Naive B cell (primary cell): ENCODE results near the gene AMHR2. TPM values are rescaled to one million over a fixed set of nuclear protein-coding genes. Genes with fewer than 3 reads are reported as not detected.

Source experiments
- ATAC-seq, 2 donors: fragments of 150-1000 bp; cut with Tn5 transposase; 2 replicates each; pipeline ENCODE4 v1.10.0; 2021; ENCODE audit warnings: low read depth in 2 of 2, mild to moderate bottlenecking in 2 of 2, moderate library complexity in 2 of 2
- DNase-seq: peaks from one replicate; pipeline ENCODE4 v3.0.0; 2022
- H3K27ac Mint-ChIP-seq, 6 donors: one replicate each; pipeline ENCODE4 v1.8.0; 2020 to 2022; ENCODE audit warnings: mild to moderate bottlenecking in 6 of 6, mixed read lengths in 6 of 6, moderate library complexity in 5 of 6, inconsistent platforms in 2 of 6
- H3K27me3 Mint-ChIP-seq, 3 donors: one replicate each; pipeline ENCODE4 v1.8.0; 2021 to 2022; ENCODE audit warnings: mixed read lengths in 3 of 3, mild to moderate bottlenecking in 1 of 3
- H3K36me3 Mint-ChIP-seq, 2 donors: one replicate each; pipeline ENCODE4 v1.8.0; 2020 to 2022; ENCODE audit warnings: mixed read lengths in 2 of 2, inconsistent platforms in 1 of 2, mild to moderate bottlenecking in 1 of 2
- H3K4me1 Mint-ChIP-seq, 3 donors: one replicate each; pipeline ENCODE4 v1.8.0; 2020 to 2022; ENCODE audit warnings: mixed read lengths in 3 of 3, inconsistent platforms in 1 of 3, mild to moderate bottlenecking in 1 of 3, moderate library complexity in 1 of 3
- H3K4me3 Mint-ChIP-seq, 8 donors: one replicate each; pipeline ENCODE4 v1.8.0; 2020 to 2022; ENCODE audit warnings: mild to moderate bottlenecking in 8 of 8, mixed read lengths in 8 of 8, moderate library complexity in 8 of 8, inconsistent platforms in 2 of 8
- H3K9me3 Mint-ChIP-seq, 7 donors: one replicate each; pipeline ENCODE4 v1.8.0; 2020 to 2022; ENCODE audit warnings: mixed read lengths in 7 of 7, mild to moderate bottlenecking in 5 of 7, inconsistent platforms in 2 of 7, moderate library complexity in 1 of 7
- polyA plus RNA-seq, 6 donors: library from polyadenylated mRNA; unstranded; fragments of 300-500 nt; fragmentation: Illumina TruSeq; gene quantifications; one replicate each; pipeline ENCODE4 v1.2.3, GENCODE V29; 2021; ENCODE audit warnings: low read depth in 6 of 6

Gene AMHR2
- polyA plus RNA-seq, 6 donors from 2014 or later: not detected

GRCh38 chr12:53450936-53451335 is 27.3 kb downstream of the AMHR2 start:
- H3K36me3 Mint-ChIP-seq: peaks cover 8 to 13% of the 10 kb centered on the region in 2 donors
- H3K27me3 Mint-ChIP-seq: no peaks in the 10 kb centered on the region
- H3K4me1 Mint-ChIP-seq: peaks cover 32 to 46% (median 41%) of the 10 kb centered on the region in 3 donors
- ATAC-seq: no peak
- no peaks in the 10 kb centered on the region for H3K9me3 Mint-ChIP-seq
- no peak for DNase-seq
- no peak overlapping the region for H3K27ac Mint-ChIP-seq
- H3K4me3 Mint-ChIP-seq: no peak overlapping the region

GRCh38 chr12:53451661-53452158 is 28.1 kb downstream of the AMHR2 start, which contains the start of gene PCBP2:
PCBP2 (plus strand) TSS chr12:53452102; CDS start chr12:53454801, 2,699 bp downstream.
- no peaks in the 10 kb centered on the region for H3K9me3 Mint-ChIP-seq
- H3K36me3 Mint-ChIP-seq: peaks cover 8 to 13% of the 10 kb centered on the region in 2 donors
- H3K4me3 Mint-ChIP-seq: peak within 1 kb of the TSS; percentile 53 to 100 (median 98)
- peak within 1 kb of the TSS; percentile 95 to 100 (median 98) for H3K27ac Mint-ChIP-seq
- H3K27me3 Mint-ChIP-seq: no peaks in the 10 kb centered on the region
- peaks cover 30 to 39% (median 33%) of the 10 kb centered on the region in 3 donors for H3K4me1 Mint-ChIP-seq
- ATAC-seq (peak; percentile 94 to 95), DNase-seq (peak; percentile 98)

GRCh38 chr12:53452159-53453077 is 28.8 kb downstream of the AMHR2 start:
- Mint-ChIP-seq H3K27me3 (no peaks in the 10 kb centered on the region), H3K4me1 (peaks cover 30 to 38% (median 33%) of the 10 kb centered on the region in 3 donors), H3K27ac (peak overlapping the region; percentile 95 to 100 (median 98)), H3K4me3 (peak overlapping the region; percentile 53 to 100 (median 98)), H3K9me3 (no peaks in the 10 kb centered on the region), H3K36me3 (peaks cover 8 to 13% of the 10 kb centered on the region in 2 donors)
- ATAC-seq: peak; percentile 29 to 32
- peak; percentile 76 for DNase-seq

- peak overlapping the region in 6 of 8 donors; percentile 35 to 99 (median 96) for H3K4me3 Mint-ChIP-seq
- no peaks in the 10 kb centered on the region for H3K9me3 Mint-ChIP-seq
- no peaks in the 10 kb centered on the region for H3K27me3 Mint-ChIP-seq
- ATAC-seq (no peak), DNase-seq (no peak)
- peaks cover 4 to 16% of the 10 kb centered on the region in 2 donors for H3K36me3 Mint-ChIP-seq
- peak overlapping the region in 2 of 6 donors; percentile 84 to 97 for H3K27ac Mint-ChIP-seq
- H3K4me1 Mint-ChIP-seq: peaks cover 30 to 38% (median 31%) of the 10 kb centered on the region in 3 donors
Observed at GRCh38 chr12:53453953-53454640, 30.4 kb downstream of the AMHR2 start.

GRCh38 chr12:53454707-53455106 is 31.1 kb downstream of the AMHR2 start:
- no peaks in the 10 kb centered on the region for H3K27me3 Mint-ChIP-seq
- H3K4me1 Mint-ChIP-seq: peaks cover 30 to 38% (median 34%) of the 10 kb centered on the region in 3 donors
- ATAC-seq (no peak), DNase-seq (no peak)
- H3K9me3 Mint-ChIP-seq: no peaks in the 10 kb centered on the region
- peak overlapping the region in 2 of 6 donors; percentile 40 to 84 for H3K27ac Mint-ChIP-seq
- H3K4me3 Mint-ChIP-seq: peak overlapping the region in 3 of 8 donors; percentile 7 to 53 (median 44)
- H3K36me3 Mint-ChIP-seq: peaks cover 4 to 20% of the 10 kb centered on the region in 2 donors

- no peak overlapping the region for H3K27ac Mint-ChIP-seq
- H3K27me3 Mint-ChIP-seq: no peaks in the 10 kb centered on the region
- H3K4me3 Mint-ChIP-seq: peak overlapping the region in 2 of 8 donors; percentile 22 to 51
- DNase-seq: no peak
- H3K36me3 Mint-ChIP-seq: peaks cover 17 to 36% of the 10 kb centered on the region in 2 donors
- peaks cover 26 to 41% (median 41%) of the 10 kb centered on the region in 3 donors for H3K4me1 Mint-ChIP-seq
- no peak for ATAC-seq
- H3K9me3 Mint-ChIP-seq: no peaks in the 10 kb centered on the region
Observed at GRCh38 chr12:53456654-53457366, 33.2 kb downstream of the AMHR2 start.

GRCh38 chr12:53459097-53459496 is 35.4 kb downstream of the AMHR2 start:
- ATAC-seq (no peak), DNase-seq (no peak)
- peaks cover 11 to 25% (median 24%) of the 10 kb centered on the region in 3 donors for H3K4me1 Mint-ChIP-seq
- H3K4me3 Mint-ChIP-seq: no peak overlapping the region
- H3K36me3 Mint-ChIP-seq: peaks cover 29 to 43% of the 10 kb centered on the region in 2 donors
- no peaks in the 10 kb centered on the region for H3K9me3 Mint-ChIP-seq
- H3K27ac Mint-ChIP-seq: peak overlapping the region in 1 of 6 donors; percentile 18
- no peaks in the 10 kb centered on the region for H3K27me3 Mint-ChIP-seq

GRCh38 chr12:53461059-53461458 is 37.4 kb downstream of the AMHR2 start:
- H3K36me3 Mint-ChIP-seq: peaks cover 31 to 36% of the 10 kb centered on the region in 2 donors
- ATAC-seq: no peak
- peaks cover 7 to 24% (median 23%) of the 10 kb centered on the region in 3 donors for H3K4me1 Mint-ChIP-seq
- no peak for DNase-seq
- peak overlapping the region in 1 of 6 donors; percentile 70 for H3K27ac Mint-ChIP-seq
- H3K27me3 Mint-ChIP-seq: no peaks in the 10 kb centered on the region
- H3K9me3 Mint-ChIP-seq: no peaks in the 10 kb centered on the region
- H3K4me3 Mint-ChIP-seq: peak overlapping the region in 2 of 8 donors; percentile 3 to 49

- H3K27me3 Mint-ChIP-seq: no peaks in the 10 kb centered on the region
- H3K27ac Mint-ChIP-seq: peak overlapping the region in 1 of 6 donors; percentile 70
- peaks cover 31 to 36% of the 10 kb centered on the region in 2 donors for H3K36me3 Mint-ChIP-seq
- ATAC-seq (no peak), DNase-seq (no peak)
- no peak overlapping the region for H3K4me3 Mint-ChIP-seq
- H3K4me1 Mint-ChIP-seq: peaks cover 7 to 28% (median 24%) of the 10 kb centered on the region in 3 donors
- no peaks in the 10 kb centered on the region for H3K9me3 Mint-ChIP-seq
Observed at GRCh38 chr12:53461591-53461990, 37.9 kb downstream of the AMHR2 start.

- H3K9me3 Mint-ChIP-seq: no peaks in the 10 kb centered on the region
- H3K4me1 Mint-ChIP-seq: peaks cover 7 to 34% (median 29%) of the 10 kb centered on the region in 3 donors
- ATAC-seq: no peak
- peak overlapping the region in 1 of 6 donors; percentile 32 for H3K27ac Mint-ChIP-seq
- H3K4me3 Mint-ChIP-seq: no peak overlapping the region
- DNase-seq: no peak
- peaks cover 36 to 37% of the 10 kb centered on the region in 2 donors for H3K36me3 Mint-ChIP-seq
- no peaks in the 10 kb centered on the region for H3K27me3 Mint-ChIP-seq
Observed at GRCh38 chr12:53462935-53463334, 39.3 kb downstream of the AMHR2 start.

- Mint-ChIP-seq H3K36me3 (peaks cover 35 to 36% of the 10 kb centered on the region in 2 donors), H3K9me3 (no peaks in the 10 kb centered on the region), H3K27me3 (no peaks in the 10 kb centered on the region), H3K27ac (peak overlapping the region in 1 of 6 donors; percentile 44), H3K4me3 (no peak overlapping the region), H3K4me1 (peaks cover 7 to 34% (median 28%) of the 10 kb centered on the region in 3 donors)
- no peak for DNase-seq
- ATAC-seq: no peak
Observed at GRCh38 chr12:53463802-53464560, 40.3 kb downstream of the AMHR2 start.
